HUES64 (cell line): ENCODE data around the gene NAALADL2.
A peak's percentile ranks its signal among the peaks of the same experiment; 100 is the strongest.

Experiments
- H3K27ac ChIP-seq: 2 replicates; pipeline ENCODE4 v1.7.0; 2013; ENCODE audit warnings: low read depth, low read length, inconsistent platforms
- H3K27me3 ChIP-seq: 2 replicates; pipeline ENCODE4 v1.6.1; 2013; ENCODE audit warnings: mild to moderate bottlenecking, low read length; ENCODE audit not compliant: insufficient read depth
- H3K36me3 ChIP-seq: 2 replicates; pipeline ENCODE4 v1.6.1; 2013; ENCODE audit warnings: mild to moderate bottlenecking, low read length; ENCODE audit not compliant: insufficient read depth
- H3K4me1 ChIP-seq: 2 replicates; pipeline ENCODE4 v1.6.1; 2013; ENCODE audit warnings: mild to moderate bottlenecking, low read length, moderate library complexity; ENCODE audit not compliant: insufficient read depth
- H3K4me3 ChIP-seq: 2 replicates; pipeline ENCODE4 v1.5.1; 2013; ENCODE audit warnings: mild to moderate bottlenecking, low read length, moderate library complexity
- H3K9ac ChIP-seq: 2 replicates; pipeline ENCODE4 v1.6.1; 2013; ENCODE audit warnings: mild to moderate bottlenecking, low read depth, low read length
- H3K9me3 ChIP-seq: 2 replicates; pipeline ENCODE4 v1.6.1; 2013; ENCODE audit warnings: low read depth, low read length; ENCODE audit not compliant: insufficient read depth
- WGBS: fragments of 150-250, 120-280 bp; methylation state at CpG from one replicate; pipeline ENCODE4 v1.1.7; 2013; ENCODE audit warnings: missing lambda C conversion rate; 5-methylcytosine and 5-hydroxymethylcytosine counted together

Gene NAALADL2

DNA sequence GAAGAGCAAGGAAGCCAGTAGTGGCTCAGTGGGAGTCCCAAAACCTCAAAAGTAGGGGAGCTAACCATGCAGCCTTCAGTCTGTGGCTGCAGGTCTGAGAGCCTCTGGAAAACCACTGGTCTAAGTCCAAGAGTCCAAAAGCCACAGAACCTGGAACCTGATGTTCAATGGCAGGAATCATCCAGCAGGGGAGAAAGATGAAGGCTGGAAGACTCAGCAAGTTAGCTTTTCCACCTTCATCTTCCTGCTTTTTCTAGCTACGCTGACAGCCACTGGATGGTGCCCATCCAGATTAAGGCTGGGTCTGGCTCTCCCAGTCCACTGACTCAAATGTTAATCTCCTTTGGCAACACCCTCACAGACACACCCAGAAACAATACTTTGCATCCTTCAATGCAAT, 626.3 kb downstream of the NAALADL2 start:
- no peaks in the 10 kb centered on the region for H3K27me3 ChIP-seq
- no peak overlapping the region for H3K27ac ChIP-seq
- H3K36me3 ChIP-seq: no peaks in the 10 kb centered on the region
- H3K4me1 ChIP-seq: no peaks in the 10 kb centered on the region
- H3K9me3 ChIP-seq: no peaks in the 10 kb centered on the region
- no peak overlapping the region for H3K4me3 ChIP-seq
- WGBS: 96% methylated on average over 1 of the region's 1 CpG
- H3K9ac ChIP-seq: no peak overlapping the region

- H3K4me3 ChIP-seq: no peak overlapping the region
- WGBS: 88% methylated on average over 6 of the region's 6 CpGs
- H3K9me3 ChIP-seq: no peaks in the 10 kb centered on the region
- no peaks in the 10 kb centered on the region for H3K27me3 ChIP-seq
- no peaks in the 10 kb centered on the region for H3K36me3 ChIP-seq
- H3K27ac ChIP-seq: no peak overlapping the region
- H3K4me1 ChIP-seq: no peaks in the 10 kb centered on the region
- no peak overlapping the region for H3K9ac ChIP-seq
Observed at GRCh38 chr3:175486255-175486654, 627.1 kb downstream of the NAALADL2 start.

- Histone ChIP-seq H3K4me3 (no peak overlapping the region), H3K9ac (no peak overlapping the region), H3K9me3 (no peaks in the 10 kb centered on the region), H3K4me1 (no peaks in the 10 kb centered on the region), H3K36me3 (no peaks in the 10 kb centered on the region), H3K27ac (no peak overlapping the region), H3K27me3 (no peaks in the 10 kb centered on the region)
- 80% methylated on average over 1 of the region's 1 CpG for WGBS
Observed at GRCh38 chr3:175489406-175489805, 630.3 kb downstream of the NAALADL2 start.

DNA sequence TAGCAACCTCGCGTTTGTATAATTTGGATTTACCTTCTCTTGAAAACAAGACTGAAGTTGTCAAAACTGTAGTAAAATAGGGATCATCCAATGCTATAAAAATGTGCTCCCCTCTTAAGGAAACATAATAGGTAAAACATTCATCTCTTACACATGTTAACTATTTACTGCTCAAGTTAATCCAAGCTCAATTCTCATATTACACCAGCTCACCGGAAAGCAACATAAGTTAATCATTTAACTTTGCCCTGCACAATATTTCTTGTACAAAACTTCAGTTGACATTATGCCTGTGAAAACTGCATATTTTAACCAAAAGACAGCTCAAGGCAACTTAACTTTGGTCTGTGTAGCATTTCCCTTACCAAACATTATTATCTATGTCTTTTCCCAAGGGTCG, 634.2 kb downstream of the NAALADL2 start:
- Histone ChIP-seq H3K4me1 (no peaks in the 10 kb centered on the region), H3K9ac (no peak overlapping the region), H3K36me3 (no peaks in the 10 kb centered on the region), H3K27me3 (no peaks in the 10 kb centered on the region), H3K4me3 (no peak overlapping the region), H3K27ac (no peak overlapping the region), H3K9me3 (no peaks in the 10 kb centered on the region)
- 98% methylated on average over 4 of the region's 4 CpGs for WGBS

DNA sequence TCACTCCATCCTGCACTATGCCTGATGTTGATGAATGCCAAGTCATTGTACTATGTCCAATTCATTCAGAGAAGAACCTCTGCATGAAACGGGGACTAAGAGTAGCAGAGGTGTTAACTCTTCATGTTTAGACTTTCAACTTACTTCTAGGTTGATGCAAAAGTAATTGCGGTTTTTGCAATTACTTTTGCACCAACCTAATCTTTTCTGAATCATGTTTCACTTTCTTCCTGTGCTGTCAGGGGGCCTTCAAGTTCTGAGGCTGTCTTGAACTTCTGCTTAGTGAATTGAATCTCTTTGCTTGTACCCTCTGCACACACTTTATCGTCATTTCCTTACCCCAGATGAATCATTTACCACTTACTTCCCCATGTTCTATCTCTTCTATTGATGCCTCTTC, 636.2 kb downstream of the NAALADL2 start:
- H3K9me3 ChIP-seq: no peaks in the 10 kb centered on the region
- no peak overlapping the region for H3K9ac ChIP-seq
- H3K36me3 ChIP-seq: no peaks in the 10 kb centered on the region
- WGBS: 96% methylated on average over 3 of the region's 3 CpGs
- no peaks in the 10 kb centered on the region for H3K27me3 ChIP-seq
- H3K27ac ChIP-seq: no peak overlapping the region
- H3K4me3 ChIP-seq: no peak overlapping the region
- H3K4me1 ChIP-seq: no peaks in the 10 kb centered on the region

DNA sequence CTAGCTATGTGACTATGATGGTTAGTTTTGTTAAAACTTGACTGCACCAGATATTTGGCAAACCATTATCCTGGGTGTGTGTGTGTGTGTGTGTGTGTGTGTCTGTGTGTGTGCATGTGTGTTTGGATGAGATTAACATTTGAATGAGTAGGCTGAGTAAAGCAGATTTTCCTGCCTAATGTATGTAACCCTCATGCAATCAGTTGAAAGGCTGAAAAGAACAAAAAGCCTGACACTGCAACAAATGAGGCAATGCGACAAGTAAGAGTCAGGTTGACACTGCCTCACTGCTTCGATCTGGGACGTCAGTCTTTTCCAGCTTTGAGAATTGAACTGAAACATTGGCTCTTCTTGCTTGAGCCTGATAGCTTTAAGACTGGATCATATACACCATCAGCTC, 643.0 kb downstream of the NAALADL2 start:
- 83% methylated on average over 3 of the region's 3 CpGs for WGBS
- H3K27ac ChIP-seq: no peak overlapping the region
- no peak overlapping the region for H3K9ac ChIP-seq
- H3K4me1 ChIP-seq: no peaks in the 10 kb centered on the region
- no peaks in the 10 kb centered on the region for H3K9me3 ChIP-seq
- H3K27me3 ChIP-seq: no peaks in the 10 kb centered on the region
- H3K36me3 ChIP-seq: no peaks in the 10 kb centered on the region
- no peak overlapping the region for H3K4me3 ChIP-seq

DNA sequence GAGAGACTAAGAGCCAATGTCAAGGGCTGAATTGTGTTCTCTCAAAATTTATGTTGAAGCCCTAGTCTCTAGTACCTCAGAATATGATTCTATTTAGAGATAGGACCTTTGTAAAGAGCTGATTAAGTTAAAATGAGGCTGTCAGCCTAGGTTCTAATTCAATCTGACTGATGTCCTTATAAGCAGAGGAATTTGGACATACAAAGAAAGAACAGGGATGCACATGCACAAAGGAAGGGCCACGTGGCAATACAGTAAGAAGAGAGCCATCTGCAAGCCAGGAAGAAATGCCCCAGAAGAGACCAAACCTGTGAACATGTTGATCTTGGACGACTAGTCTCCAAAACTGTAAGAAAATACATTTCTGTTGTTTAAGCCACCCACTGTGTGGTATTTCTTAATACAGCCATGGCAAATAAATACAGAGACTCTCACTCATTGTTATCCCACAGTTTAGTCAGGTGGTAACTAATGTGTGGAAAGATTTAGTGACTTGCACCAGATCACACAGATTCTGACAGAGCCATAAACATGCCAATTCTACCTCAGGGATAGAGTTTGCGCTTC, 652.2 kb downstream of the NAALADL2 start:
- WGBS: 88% methylated on average over 3 of the region's 3 CpGs
- H3K4me1 ChIP-seq: peaks cover 7% of the 10 kb centered on the region; the same call in 1 of the 2 replicates
- no peak overlapping the region for H3K9ac ChIP-seq

GRCh38 chr3:175512700-175513099, 653.6 kb downstream of the NAALADL2 start:
- Histone ChIP-seq H3K9me3 (no peaks in the 10 kb centered on the region), H3K4me3 (no peak overlapping the region), H3K27ac (no peak overlapping the region), H3K36me3 (no peaks in the 10 kb centered on the region), H3K9ac (no peak overlapping the region), H3K27me3 (no peaks in the 10 kb centered on the region), H3K4me1 (peaks cover 7% of the 10 kb centered on the region; the same call in 1 of the 2 replicates)
- WGBS: 72% methylated on average over 2 of the region's 2 CpGs

More for the DNA sequence above, 652.2 kb downstream of the NAALADL2 start:
- Histone ChIP-seq H3K4me3 (no peak overlapping the region), H3K36me3 (no peaks in the 10 kb centered on the region), H3K27me3 (no peaks in the 10 kb centered on the region), H3K27ac (no peak overlapping the region), H3K9me3 (no peaks in the 10 kb centered on the region)

- Histone ChIP-seq H3K27me3 (no peaks in the 10 kb centered on the region), H3K4me1 (no peaks in the 10 kb centered on the region), H3K9ac (no peak overlapping the region), H3K36me3 (no peaks in the 10 kb centered on the region), H3K9me3 (no peaks in the 10 kb centered on the region), H3K27ac (no peak overlapping the region), H3K4me3 (no peak overlapping the region)
- 93% methylated on average over 2 of the region's 3 CpGs for WGBS
Observed at GRCh38 chr3:175518459-175518858, 659.3 kb downstream of the NAALADL2 start.

- Histone ChIP-seq H3K4me1 (peaks cover 11% of the 10 kb centered on the region), H3K9me3 (no peaks in the 10 kb centered on the region), H3K36me3 (no peaks in the 10 kb centered on the region), H3K27ac (no peak overlapping the region), H3K27me3 (no peaks in the 10 kb centered on the region), H3K4me3 (no peak overlapping the region), H3K9ac (no peak overlapping the region)
- 95% methylated on average over 3 of the region's 3 CpGs for WGBS
Observed at GRCh38 chr3:175521406-175521805, 662.3 kb downstream of the NAALADL2 start.

DNA sequence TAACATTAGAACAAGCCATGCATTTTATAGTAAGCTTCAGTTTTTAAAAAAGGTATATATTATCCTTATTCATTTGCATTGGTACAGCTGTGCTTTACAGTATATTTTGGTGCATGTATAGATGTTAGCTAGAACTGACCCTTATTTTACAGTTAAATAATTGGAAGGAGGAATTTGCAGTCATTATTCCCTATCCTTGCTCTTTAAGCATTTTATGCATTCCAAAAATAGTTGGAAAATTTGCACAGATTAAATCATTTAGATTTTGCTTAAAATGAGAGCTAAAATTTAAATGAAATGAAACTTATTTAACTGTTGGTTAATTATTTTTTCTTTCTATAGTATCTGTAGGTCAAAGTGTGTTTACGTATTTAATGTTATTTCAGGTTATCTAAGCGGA, 667.1 kb downstream of the NAALADL2 start:
- Histone ChIP-seq H3K36me3 (no peaks in the 10 kb centered on the region), H3K4me3 (peak overlapping the region; percentile 23), H3K9me3 (no peaks in the 10 kb centered on the region), H3K27ac (peak overlapping the region; percentile 69; the same call in 1 of the 2 replicates), H3K27me3 (no peaks in the 10 kb centered on the region), H3K9ac (peak overlapping the region; percentile 10; the same call in 1 of the 2 replicates), H3K4me1 (peaks cover 25% of the 10 kb centered on the region)
- 79% methylated on average over 2 of the region's 2 CpGs for WGBS
